HepG2 (cell line): ENCODE results near the gene CYP27A1. TPM values are rescaled to one million over a fixed set of nuclear protein-coding genes. Genes with fewer than 3 reads are reported as not detected.

Experiments
- CBX5 ChIP-seq: sonication (generic); formaldehyde crosslinking; IDR thresholded peaks from 2 replicates; pipeline ENCODE4 v1.4.0; 2020; ENCODE audit warnings: missing genetic modification reagents, borderline replicate concordance
- CENPX ChIP-seq: sonication (generic); formaldehyde crosslinking; IDR thresholded peaks from 2 replicates; pipeline ENCODE4 v1.9.0; 2021; ENCODE audit warnings: mild to moderate bottlenecking, missing genetic modification reagents, moderate library complexity
- CHD2 ChIP-seq: IDR thresholded peaks from 2 replicates; pipeline ENCODE4 v1.6.1; 2011; ENCODE audit warnings: low read depth, low read length, improper control_type of control experiment
- GABPB1 ChIP-seq: IDR thresholded peaks from 2 replicates; pipeline ENCODE4 v1.6.1; 2016; ENCODE audit warnings: mild to moderate bottlenecking, missing genetic modification reagents, moderate library complexity, missing compliant biosample characterization
- GFI1 ChIP-seq: sonication (generic); formaldehyde crosslinking; IDR thresholded peaks from 2 replicates; pipeline ENCODE4 v1.5.0; 2020; ENCODE audit warnings: missing genetic modification reagents, mild to moderate bottlenecking, borderline replicate concordance
- GTF3A ChIP-seq: sonication (generic); formaldehyde crosslinking; conservative IDR thresholded peaks from 2 replicates; pipeline ENCODE4 v1.4.0; 2020; ENCODE audit warnings: mild to moderate bottlenecking, missing genetic modification reagents
- JUND ChIP-seq: sonication (generic); formaldehyde crosslinking; IDR thresholded peaks from 2 replicates; pipeline ENCODE4 v1.8.0; 2022; ENCODE audit warnings: mild to moderate bottlenecking, missing genetic modification reagents
- KAT7 ChIP-seq: IDR thresholded peaks from 2 replicates; pipeline ENCODE4 v1.6.1; 2018; ENCODE audit warnings: borderline replicate concordance, missing compliant biosample characterization
- KLF11 ChIP-seq: IDR thresholded peaks from 2 replicates; pipeline ENCODE4 v1.6.1; 2016; ENCODE audit warnings: missing compliant biosample characterization
- MAZ ChIP-seq, 2 experiments: sonication (generic) in 1 of 2; formaldehyde crosslinking in 1 of 2; IDR thresholded peaks; 2 replicates each; pipeline versions ENCODE4 v1.5.0 to v1.6.1; 2012 to 2020; ENCODE audit warnings: low read depth in 2 of 2, mild to moderate bottlenecking in 2 of 2, borderline replicate concordance in 1 of 2, improper control_type of control experiment in 1 of 2, low read length in 1 of 2, missing genetic modification reagents in 1 of 2, moderate library complexity in 1 of 2
- NFAT5 ChIP-seq: sonication (generic); formaldehyde crosslinking; IDR thresholded peaks from 2 replicates; pipeline ENCODE4 v1.4.0; 2020; ENCODE audit warnings: missing genetic modification reagents
- NFYB ChIP-seq: sonication (generic); formaldehyde crosslinking; IDR thresholded peaks from 2 replicates; pipeline ENCODE4 v1.4.0; 2020; ENCODE audit warnings: missing genetic modification reagents
- NR2F2 ChIP-seq: IDR thresholded peaks from 2 replicates; pipeline ENCODE4 v1.6.1; 2012; ENCODE audit warnings: low read depth, inconsistent platforms, borderline replicate concordance
- SIN3B ChIP-seq: fragments of 150-350 bp; IDR thresholded peaks from 2 replicates; pipeline ENCODE4 v1.6.1; 2014; ENCODE audit warnings: low read length
- SKI ChIP-seq: fragments of 450-650 bp; IDR thresholded peaks from one replicate; pipeline ENCODE4 v1.6.1; 2018; ENCODE audit warnings: mild to moderate bottlenecking; ENCODE audit not compliant: partially characterized antibody
- TCF12 ChIP-seq, 2 experiments: fragments of 450-650 bp in 1 of 2; sonication (generic) in 1 of 2; formaldehyde crosslinking in 1 of 2; IDR thresholded peaks; 2 replicates each; pipeline versions ENCODE4 v1.6.1 to v1.8.0; 2017 to 2022; ENCODE audit warnings: antibody characterized with exemption in 1 of 2, mild to moderate bottlenecking in 1 of 2, missing genetic modification reagents in 1 of 2, moderate library complexity in 1 of 2
- ZBTB38 ChIP-seq: sonication (generic); formaldehyde crosslinking; IDR thresholded peaks from 2 replicates; pipeline ENCODE4 v1.5.1; 2020; ENCODE audit warnings: mild to moderate bottlenecking, missing genetic modification reagents
- ZNF143 ChIP-seq: sonication (generic); formaldehyde crosslinking; IDR thresholded peaks from 2 replicates; pipeline ENCODE4 v1.4.0; 2020; ENCODE audit warnings: missing genetic modification reagents
- ZNF501 ChIP-seq: sonication (generic); formaldehyde crosslinking; IDR thresholded peaks from 2 replicates; pipeline ENCODE4 v1.5.1; 2020; ENCODE audit warnings: mild to moderate bottlenecking, moderate library complexity, missing genetic modification reagents
- ZNF746 ChIP-seq: sonication (generic); formaldehyde crosslinking; IDR thresholded peaks from 2 replicates; pipeline ENCODE4 v1.8.0; 2022; ENCODE audit warnings: mild to moderate bottlenecking, missing genetic modification reagents
- polyA plus RNA-seq, 8 experiments: library from polyadenylated mRNA; depleted of rRNA in 3 of 8; stranded (reverse) in 7 of 8; unstranded in 1 of 8; fragments of >200 nt; fragmentation: Illumina TruSeq in 4 of 8; extraction: Trizol in 4 of 8; gene quantifications; 2 replicates each; pipeline versions ENCODE4 v1.2.1 to v1.2.3, GENCODE V29; 2011 to 2016; ENCODE audit warnings: low read depth in 4 of 8, missing spikeins in 1 of 8, mixed read lengths in 1 of 8; ENCODE audit not compliant: insufficient read depth in 1 of 8
- total RNA-seq, 5 experiments: library from RNA; depleted of rRNA; stranded (reverse); fragments of >200 nt; fragmentation: Illumina TruSeq; extraction: Trizol; gene quantifications; 2 replicates each; pipeline ENCODE4 v1.2.3, GENCODE V29; 2016; ENCODE audit warnings: low read depth in 1 of 5
- TF ChIP-seq, protein P1 (sequence below): sonication (generic); formaldehyde crosslinking; IDR thresholded peaks from 2 replicates; pipeline ENCODE4 v1.5.1; 2020; ENCODE audit warnings: missing genetic modification reagents, mild to moderate bottlenecking, borderline replicate concordance

The CYP27A1 gene
- total and polyA plus RNA-seq, 2 of the 13 experiments (the other 11 are each of a cell fraction or from before 2014, with no cell fraction given) = 157 to 266 TPM

GRCh38 chr2:218748741-218749441 lies 33.1 kb upstream of the CYP27A1 start (continued):
- peak; percentile 32; the same call in 1 of the 2 replicates for TF ChIP-seq NFAT5 (CRISPR knock-in tag)
- TF ChIP-seq NR2F2 = peak; percentile 36; the same call in 1 of the 2 replicates
- TF ChIP-seq CENPX (CRISPR knock-in tag) = no peak
- TF ChIP-seq ZNF143 = peak; percentile 44; the same call in 1 of the 2 replicates
- TF ChIP-seq CHD2 = 0 out of 2 replicates have a peak, but pooled peaks have one; percentile 21
- TF ChIP-seq SIN3B = no peak
- TF ChIP-seq TCF12 (IDR thresholded peaks at IDR 0.05) = no peak
- no peak; the same call in 1 of the 2 replicates for TF ChIP-seq TCF12 (CRISPR knock-in tag; IDR thresholded peaks at IDR 0.05)
- 0 out of 2 replicates have a peak, but pooled peaks have one; percentile 49 for TF ChIP-seq ZBTB38
- peak; percentile 71; the same call in 1 of the 2 replicates for TF ChIP-seq MAZ (IDR thresholded peaks at IDR 0.05; ENCODE audit: borderline replicate concordance, low read depth, low read length)
- peak; percentile 57; the same call in 1 of the 2 replicates for TF ChIP-seq MAZ (CRISPR knock-in tag; IDR thresholded peaks at IDR 0.05; ENCODE audit: low read depth)
- peak; percentile 68 for TF ChIP-seq GFI1 (CRISPR knock-in tag)
- 0 out of 2 replicates have a peak, but pooled peaks have one; percentile 27 for TF ChIP-seq KAT7 (CRISPR knock-in tag)
- TF ChIP-seq NFYB (CRISPR knock-in tag) = peak; percentile 22; the same call in 1 of the 2 replicates
- peak; percentile 87 for TF ChIP-seq ZNF501 (CRISPR knock-in tag)
- TF ChIP-seq GTF3A (CRISPR knock-in tag) = no peak
- peak; percentile 33; the same call in 1 of the 2 replicates for TF ChIP-seq KLF11 (CRISPR knock-in tag)
- 0 out of 2 replicates have a peak, but pooled peaks have one; percentile 30 for TF ChIP-seq ZNF746
- TF ChIP-seq CBX5 (CRISPR knock-in tag) = peak; percentile 73; the same call in 1 of the 2 replicates
- peak; percentile 37; the same call in 1 of the 2 replicates for TF ChIP-seq GABPB1 (CRISPR knock-in tag)
- peak; percentile 24 for TF ChIP-seq SKI
- TF ChIP-seq, protein P1, sequence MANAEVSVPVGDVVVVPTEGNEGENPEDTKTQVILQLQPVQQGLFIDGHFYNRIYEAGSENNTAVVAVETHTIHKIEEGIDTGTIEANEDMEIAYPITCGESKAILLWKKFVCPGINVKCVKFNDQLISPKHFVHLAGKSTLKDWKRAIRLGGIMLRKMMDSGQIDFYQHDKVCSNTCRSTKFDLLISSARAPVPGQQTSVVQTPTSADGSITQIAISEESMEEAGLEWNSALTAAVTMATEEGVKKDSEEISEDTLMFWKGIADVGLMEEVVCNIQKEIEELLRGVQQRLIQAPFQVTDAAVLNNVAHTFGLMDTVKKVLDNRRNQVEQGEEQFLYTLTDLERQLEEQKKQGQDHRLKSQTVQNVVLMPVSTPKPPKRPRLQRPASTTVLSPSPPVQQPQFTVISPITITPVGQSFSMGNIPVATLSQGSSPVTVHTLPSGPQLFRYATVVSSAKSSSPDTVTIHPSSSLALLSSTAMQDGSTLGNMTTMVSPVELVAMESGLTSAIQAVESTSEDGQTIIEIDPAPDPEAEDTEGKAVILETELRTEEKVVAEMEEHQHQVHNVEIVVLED (CRISPR knock-in tag) = no peak
- 0 out of 2 replicates have a peak, but pooled peaks have one; percentile 6 for TF ChIP-seq JUND (CRISPR knock-in tag)
